Measurements from ENCODE around the gene IGLL5.
"Not testable (repeated sequence)": the region's sequence is repeated elsewhere in the genome, so short reads cannot be mapped to it uniquely, and the experiment has no call there.

IGLL5 gene

GRCh38 chr22:22884010-22884887 lies 3.4 kb upstream of the IGLL5 start:
- peak; percentile 8 for DNase-seq (ENCODE audit: low spot score)

- DNase-seq (ENCODE audit: low spot score) = no peak
Measured at GRCh38 chr22:22884888-22885840, 2.5 kb upstream of the IGLL5 start.

GRCh38 chr22:22886546-22886945 lies 1.1 kb upstream of the IGLL5 start:
- no peak for DNase-seq (ENCODE audit: low spot score)

- no peak for DNase-seq (ENCODE audit: low spot score)
Measured at GRCh38 chr22:22888571-22889353, 1.1 kb downstream of the IGLL5 start.

GRCh38 chr22:22890085-22890484 lies 2.5 kb downstream of the IGLL5 start:
- no peak for DNase-seq (ENCODE audit: low spot score)

- DNase-seq (ENCODE audit: low spot score) = no peak
Measured at GRCh38 chr22:22891139-22891621, 3.6 kb downstream of the IGLL5 start.

- DNase-seq (ENCODE audit: low spot score) = no peak
Measured at GRCh38 chr22:22892096-22893052, 4.8 kb downstream of the IGLL5 start.

- DNase-seq (ENCODE audit: low spot score) = no peak
Measured at GRCh38 chr22:22893077-22893805, 5.6 kb downstream of the IGLL5 start.

- DNase-seq (ENCODE audit: low spot score) = no peak
Measured at GRCh38 chr22:22893891-22894739, 6.5 kb downstream of the IGLL5 start.

GRCh38 chr22:22894740-22895731 lies 7.4 kb downstream of the IGLL5 start:
- DNase-seq (ENCODE audit: low spot score) = no peak

GRCh38 chr22:22895776-22896445 lies 8.3 kb downstream of the IGLL5 start:
- DNase-seq (ENCODE audit: low spot score) = no peak

- no peak for DNase-seq (ENCODE audit: low spot score)
Measured at GRCh38 chr22:22896601-22897000, 9.0 kb downstream of the IGLL5 start.

- DNase-seq (ENCODE audit: low spot score) = no peak
Measured at GRCh38 chr22:22897091-22897490, 9.5 kb downstream of the IGLL5 start.

- DNase-seq (ENCODE audit: low spot score) = no peak
Measured at GRCh38 chr22:22897947-22898346, 10.3 kb downstream of the IGLL5 start.

GRCh38 chr22:22898411-22898950 lies 10.9 kb downstream of the IGLL5 start:
- DNase-seq (ENCODE audit: low spot score) = not testable (repeated sequence)

GRCh38 chr22:22899342-22900080 lies 11.9 kb downstream of the IGLL5 start:
- not testable (repeated sequence) for DNase-seq (ENCODE audit: low spot score)

All from RKO (cell line).